Keratinocyte (primary cell): ENCODE data around the gene CIZ1. TPM values are rescaled to one million over a fixed set of nuclear protein-coding genes. Genes with fewer than 3 reads are reported as not detected.

Experiments used
- DNase-seq: peaks from one replicate; pipeline ENCODE4 v3.0.0-alpha.2; 2011; ENCODE audit warnings: low read depth, missing footprints, low spot score
- FAIRE-seq: peaks from 2 replicates; lab custom pipeline; 2011; peaks lifted over from hg19 to GRCh38; lab: Jason Lieb, UNC
- H2AFZ ChIP-seq: 2 replicates; pipeline ENCODE4 v1.6.0; 2012; ENCODE audit warnings: low read length, control low read depth, inconsistent platforms; ENCODE audit not compliant: control insufficient read depth
- H3K27ac ChIP-seq: 2 replicates; pipeline ENCODE4 v1.5.1; 2011; ENCODE audit warnings: low read length; ENCODE audit not compliant: control insufficient read depth, insufficient read depth
- H3K27me3 ChIP-seq: 3 replicates; pipeline ENCODE4 v1.6.0; 2011; ENCODE audit warnings: low read length; ENCODE audit not compliant: control insufficient read depth, insufficient read depth; ENCODE audit errors: extremely low read depth
- H3K36me3 ChIP-seq, 2 experiments: 2 replicates in 1 of 2; 3 replicates in 1 of 2; pipeline ENCODE4 v1.5.1; 2011; ENCODE audit warnings: low read length in 2 of 2, mild to moderate bottlenecking in 1 of 2; ENCODE audit not compliant: control insufficient read depth in 2 of 2, insufficient read depth in 2 of 2; ENCODE audit errors: extremely low read depth in 1 of 2
- H3K4me1 ChIP-seq: 3 replicates; pipeline ENCODE4 v1.5.1; 2011; ENCODE audit warnings: low read length; ENCODE audit not compliant: control insufficient read depth, insufficient read depth; ENCODE audit errors: extremely low read depth
- H3K4me2 ChIP-seq: 3 replicates; pipeline ENCODE4 v1.6.0; 2011; ENCODE audit warnings: low read depth, low read length; ENCODE audit not compliant: control insufficient read depth, insufficient read depth; ENCODE audit errors: extremely low read depth
- H3K4me3 ChIP-seq, 3 experiments: fragments of 200-600 bp in 1 of 3; sonication (generic) in 1 of 3; 2 replicates in 2 of 3; 3 replicates in 1 of 3; pipeline ENCODE4 v1.5.1; 2011 to 2016; ENCODE audit warnings: low read length in 3 of 3, mild to moderate bottlenecking in 3 of 3, control low read depth in 2 of 3, inconsistent platforms in 1 of 3, low read depth in 1 of 3, mixed read lengths in 1 of 3, mixed run types in 1 of 3, moderate library complexity in 1 of 3; ENCODE audit not compliant: control insufficient read depth in 2 of 3, insufficient read depth in 2 of 3; ENCODE audit errors: extremely low read depth in 1 of 3
- H3K79me2 ChIP-seq: 2 replicates; pipeline ENCODE4 v1.6.0; 2012; ENCODE audit warnings: low read length; ENCODE audit not compliant: control insufficient read depth, insufficient read depth
- H3K9ac ChIP-seq: 3 replicates; pipeline ENCODE4 v1.6.0; 2011; ENCODE audit warnings: low read length; ENCODE audit not compliant: control insufficient read depth, insufficient read depth; ENCODE audit errors: extremely low read depth
- H3K9me1 ChIP-seq: 3 replicates; pipeline ENCODE4 v1.6.0; 2011; ENCODE audit warnings: low read length; ENCODE audit not compliant: control insufficient read depth, insufficient read depth; ENCODE audit errors: extremely low read depth
- H3K9me3 ChIP-seq: 2 replicates; pipeline ENCODE4 v1.5.1; 2012; ENCODE audit warnings: low read depth, low read length; ENCODE audit not compliant: control insufficient read depth
- H4K20me1 ChIP-seq: 3 replicates; pipeline ENCODE4 v1.6.0; 2011; ENCODE audit warnings: low read length; ENCODE audit not compliant: control insufficient read depth, insufficient read depth; ENCODE audit errors: extremely low read depth
- CTCF ChIP-seq, 3 experiments: IDR thresholded peaks in 1 of 3; conservative IDR thresholded peaks in 1 of 3; optimal IDR thresholded peaks in 1 of 3; 2 replicates in 2 of 3; 3 replicates in 1 of 3; pipeline versions ENCODE3 to v1.5.1; 2011; ENCODE audit warnings: low read length in 3 of 3, mild to moderate bottlenecking in 3 of 3, moderate library complexity in 2 of 3, control low read depth in 1 of 3, inconsistent platforms in 1 of 3; ENCODE audit not compliant: insufficient read depth in 2 of 3; ENCODE audit errors: extremely low read depth in 1 of 3
- EZH2 ChIP-seq: IDR thresholded peaks from one replicate; pipeline ENCODE4 v1.6.1; 2012; ENCODE audit warnings: inconsistent platforms, mild to moderate bottlenecking, low read length, moderate library complexity
- dilution Hi-C: fragments of 300-500 bp; cut with MboI; formaldehyde crosslinking; loops from one replicate; pipeline ENCODE4 v1.7.0; 2020; ENCODE audit warnings: low sequenced_read_pairs; ENCODE audit not compliant: extremely low pct_ligation_motif_present
- polyA plus RNA-seq, 5 experiments: library from polyadenylated mRNA; depleted of rRNA in 3 of 5; stranded (reverse) in 3 of 5; stranded (forward) in 1 of 5; unstranded in 1 of 5; fragments of >200 nt; gene quantifications; 1 replicate in 1 of 5; 2 replicates in 3 of 5; 3 replicates in 1 of 5; pipeline versions ENCODE4 v1.2.1 to v1.2.3, GENCODE V29; 2011 to 2012; ENCODE audit warnings: missing spikeins in 2 of 5, low read depth in 1 of 5, low replicate concordance in 1 of 5

Gene CIZ1
- polyA plus RNA-seq, 1 donor (not counting 4 experiments of a cell fraction or from before 2014, with no cell fraction given) = 23.5 TPM

- no peak for FAIRE-seq
- Histone ChIP-seq H3K9me3 (no peaks in the 10 kb centered on the region), H3K27ac (no peak overlapping the region), H3K4me3 (no peak overlapping the region), H4K20me1 (no peaks in the 10 kb centered on the region), H3K4me1 (peaks cover 14% of the 10 kb centered on the region), H3K79me2 (peaks cover 13% of the 10 kb centered on the region), H3K27me3 (no peaks in the 10 kb centered on the region), H3K9me1 (no peaks in the 10 kb centered on the region), H2AFZ (no peak overlapping the region), H3K9ac (no peak overlapping the region), H3K36me3 (peaks cover 18 to 21% of the 10 kb centered on the region in 2 experiments), H3K4me2 (no peak overlapping the region)
- TF ChIP-seq CTCF (optimal IDR thresholded peaks at IDR 0.05 in 1 of 3, IDR thresholded peaks at IDR 0.05 in 1 of 3, conservative IDR thresholded peaks at IDR 0.05 in 1 of 3; ENCODE audit: extremely low read depth in 1 of 3, insufficient read depth in 2 of 3, low read length in 3 of 3) (no peak), EZH2 (no peak)
- dilution Hi-C loops = no loop called here
- no peak for DNase-seq
Observed at GRCh38 chr9:128188209-128188608, 3.2 kb downstream of the CIZ1 start.

- Histone ChIP-seq H3K4me1 (peaks cover 15% of the 10 kb centered on the region), H4K20me1 (no peaks in the 10 kb centered on the region), H2AFZ (no peak overlapping the region), H3K9ac (no peak overlapping the region), H3K9me1 (no peaks in the 10 kb centered on the region), H3K36me3 (peaks cover 24 to 26% of the 10 kb centered on the region in 2 experiments), H3K9me3 (no peaks in the 10 kb centered on the region), H3K27ac (no peak overlapping the region), H3K4me2 (no peak overlapping the region), H3K79me2 (peaks cover 13% of the 10 kb centered on the region), H3K4me3 (no peak overlapping the region), H3K27me3 (no peaks in the 10 kb centered on the region)
- FAIRE-seq (no peak), DNase-seq (no peak)
- TF ChIP-seq EZH2 (no peak), CTCF (optimal IDR thresholded peaks at IDR 0.05 in 1 of 3, IDR thresholded peaks at IDR 0.05 in 1 of 3, conservative IDR thresholded peaks at IDR 0.05 in 1 of 3; ENCODE audit: extremely low read depth in 1 of 3, insufficient read depth in 2 of 3, low read length in 3 of 3) (no peak)
- dilution Hi-C loops = no loop called here
Observed at GRCh38 chr9:128187361-128187760, 4.0 kb downstream of the CIZ1 start.
